ENCODE results near the gene GPR171. TPM values are rescaled to one million over a fixed set of nuclear protein-coding genes. Genes with fewer than 3 reads are reported as not detected.

The GPR171 gene
- total RNA-seq, 1 experiment from 2014 or later, result not detected

DNA sequence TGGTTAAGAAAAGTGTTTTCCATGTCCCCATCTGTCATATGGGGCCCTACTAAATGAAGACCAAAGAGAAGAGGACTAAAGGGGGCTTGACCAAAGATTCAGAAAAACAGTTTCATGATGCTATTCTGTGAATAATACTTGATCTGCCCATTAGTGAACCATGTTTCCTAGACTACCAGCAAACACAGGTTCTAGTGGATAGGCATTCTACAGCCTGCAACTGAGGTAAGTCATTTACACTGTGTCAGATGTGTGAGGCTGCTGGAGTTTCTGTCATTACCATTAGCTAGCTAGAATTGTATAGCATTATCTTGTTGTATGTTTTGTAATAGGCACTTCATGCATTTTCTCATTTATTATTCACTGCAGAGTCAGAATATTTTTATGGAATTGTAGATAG is 6.6 kb downstream of the GPR171 start:
- H3K4me2 ChIP-seq (ENCODE audit: low read length), result no peak overlapping the region
- no peaks in the 10 kb centered on the region for H4K20me1 ChIP-seq (ENCODE audit: low read length)
- intact Hi-C loops (cut with micrococcal nuclease), result no loop called here
- H3F3A ChIP-seq (ENCODE audit: low read length, unreplicated experiment), result no peaks in the 10 kb centered on the region
- ChIA-PET CTCF (no interaction called here), POLR2A (ENCODE audit: unreplicated experiment) (no interaction called here)
- no peaks in the 10 kb centered on the region for H3K27me3 ChIP-seq (ENCODE audit: low read length)
- BruUV-seq (replicated peaks), result no TSS peak
- no peak overlapping the region for H3K9ac ChIP-seq (ENCODE audit: low read length)
- no peak overlapping the region for H3K4me3 ChIP-seq (ENCODE audit: low read length)
- H3K9me2 ChIP-seq (replicated peaks; ENCODE audit: low read length), result no peaks in the 10 kb centered on the region
- H3K36me3 ChIP-seq (ENCODE audit: low read depth, low read length), result no peaks in the 10 kb centered on the region
- no peak overlapping the region for H2AFZ ChIP-seq (ENCODE audit: low read length)
- TF ChIP-seq EZH2phosphoT487 (IDR thresholded peaks at IDR 0.05; ENCODE audit: borderline replicate concordance, low read length), result no peak
- no peak for TF ChIP-seq EZH2 (IDR thresholded peaks at IDR 0.05; ENCODE audit: low read length, unreplicated experiment)
- TF ChIP-seq, protein P1, sequence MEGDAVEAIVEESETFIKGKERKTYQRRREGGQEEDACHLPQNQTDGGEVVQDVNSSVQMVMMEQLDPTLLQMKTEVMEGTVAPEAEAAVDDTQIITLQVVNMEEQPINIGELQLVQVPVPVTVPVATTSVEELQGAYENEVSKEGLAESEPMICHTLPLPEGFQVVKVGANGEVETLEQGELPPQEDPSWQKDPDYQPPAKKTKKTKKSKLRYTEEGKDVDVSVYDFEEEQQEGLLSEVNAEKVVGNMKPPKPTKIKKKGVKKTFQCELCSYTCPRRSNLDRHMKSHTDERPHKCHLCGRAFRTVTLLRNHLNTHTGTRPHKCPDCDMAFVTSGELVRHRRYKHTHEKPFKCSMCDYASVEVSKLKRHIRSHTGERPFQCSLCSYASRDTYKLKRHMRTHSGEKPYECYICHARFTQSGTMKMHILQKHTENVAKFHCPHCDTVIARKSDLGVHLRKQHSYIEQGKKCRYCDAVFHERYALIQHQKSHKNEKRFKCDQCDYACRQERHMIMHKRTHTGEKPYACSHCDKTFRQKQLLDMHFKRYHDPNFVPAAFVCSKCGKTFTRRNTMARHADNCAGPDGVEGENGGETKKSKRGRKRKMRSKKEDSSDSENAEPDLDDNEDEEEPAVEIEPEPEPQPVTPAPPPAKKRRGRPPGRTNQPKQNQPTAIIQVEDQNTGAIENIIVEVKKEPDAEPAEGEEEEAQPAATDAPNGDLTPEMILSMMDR (conservative IDR thresholded peaks at IDR 0.05; ENCODE audit: low read depth, low read length), result no peak
- DNase-seq (no peak), ATAC-seq (no peak)
- no peak overlapping the region for H3K27ac ChIP-seq (ENCODE audit: low read length)
- no peaks in the 10 kb centered on the region for H3K79me2 ChIP-seq (ENCODE audit: low read length)
- H3K9me3 ChIP-seq (ENCODE audit: low read length), result no peaks in the 10 kb centered on the region
- no peaks in the 10 kb centered on the region for H3K4me1 ChIP-seq (ENCODE audit: insufficient read depth, low read length)

DNA sequence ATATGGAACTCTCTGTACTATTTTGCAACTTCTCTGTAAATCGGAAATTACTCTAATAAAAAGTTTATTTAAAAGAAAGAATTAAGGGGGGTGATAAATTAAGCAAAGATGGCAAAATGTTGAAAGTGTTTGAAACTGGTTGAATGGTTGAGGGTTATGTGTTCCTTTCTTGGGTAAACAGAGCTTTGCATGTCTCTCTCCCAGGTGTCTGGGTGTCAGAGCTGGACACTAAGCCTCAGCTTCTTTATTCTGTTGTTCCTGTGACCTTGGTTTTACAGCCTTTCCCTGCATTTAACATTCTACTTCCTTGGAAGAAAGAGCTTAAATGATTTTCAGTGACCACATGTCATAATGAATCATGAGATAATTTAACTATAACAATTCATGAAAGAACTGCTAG is 7.2 kb downstream of the GPR171 start:
- intact Hi-C loops (cut with micrococcal nuclease), result no loop called here
- H3K4me2 ChIP-seq (ENCODE audit: low read length), result no peak overlapping the region
- no peak overlapping the region for H2AFZ ChIP-seq (ENCODE audit: low read length)
- no peak overlapping the region for H3K27ac ChIP-seq (ENCODE audit: low read length)
- CTCF ChIA-PET, result no interaction called here
- H3K9me3 ChIP-seq (ENCODE audit: low read length), result no peaks in the 10 kb centered on the region
- H3F3A ChIP-seq (ENCODE audit: low read length, unreplicated experiment), result no peaks in the 10 kb centered on the region
- no peaks in the 10 kb centered on the region for H3K4me1 ChIP-seq (ENCODE audit: insufficient read depth, low read length)
- H3K27me3 ChIP-seq (ENCODE audit: low read length), result no peaks in the 10 kb centered on the region
- H3K9ac ChIP-seq (ENCODE audit: low read length), result no peak overlapping the region
- no peak for ATAC-seq
- H3K4me3 ChIP-seq (ENCODE audit: low read length), result no peak overlapping the region
- H3K36me3 ChIP-seq (ENCODE audit: low read depth, low read length), result no peaks in the 10 kb centered on the region
- H3K79me2 ChIP-seq (ENCODE audit: low read length), result no peaks in the 10 kb centered on the region
- TF ChIP-seq, protein P1 (conservative IDR thresholded peaks at IDR 0.05; ENCODE audit: low read depth, low read length), result no peak
- TF ChIP-seq EZH2phosphoT487 (IDR thresholded peaks at IDR 0.05; ENCODE audit: borderline replicate concordance, low read length), result no peak
- TF ChIP-seq EZH2 (IDR thresholded peaks at IDR 0.05; ENCODE audit: low read length, unreplicated experiment), result no peak
- H4K20me1 ChIP-seq (ENCODE audit: low read length), result no peaks in the 10 kb centered on the region
- POLR2A ChIA-PET (ENCODE audit: unreplicated experiment), result no interaction called here
- no TSS peak for BruUV-seq (replicated peaks)
- H3K9me2 ChIP-seq (replicated peaks; ENCODE audit: low read length), result no peaks in the 10 kb centered on the region
- DNase-seq, result no peak

DNA sequence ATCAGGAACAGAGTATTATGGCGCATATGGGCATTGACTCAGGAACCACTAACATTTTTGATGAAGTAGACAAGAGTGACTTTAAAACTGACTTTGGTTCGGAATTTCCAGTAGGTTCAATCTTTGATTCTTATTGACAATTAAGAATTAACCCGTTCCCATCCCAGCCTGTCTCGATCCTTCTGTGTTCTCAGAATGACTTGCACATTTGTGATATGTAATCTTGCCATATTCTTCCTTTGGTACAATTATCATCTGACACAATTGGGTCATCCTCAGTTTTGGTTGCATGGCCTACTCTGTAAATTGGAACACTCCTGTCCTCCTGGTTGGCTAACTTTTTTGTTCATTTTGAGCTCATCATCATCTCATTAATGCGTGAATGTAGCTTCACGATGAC is 10.5 kb downstream of the GPR171 start:
- no peaks in the 10 kb centered on the region for H3K9me2 ChIP-seq (replicated peaks; ENCODE audit: low read length)
- H3K4me2 ChIP-seq (ENCODE audit: low read length), result no peak overlapping the region
- POLR2A ChIA-PET (ENCODE audit: unreplicated experiment), result no interaction called here

More for the DNA sequence above, 10.5 kb downstream of the GPR171 start:
- TF ChIP-seq EZH2 (IDR thresholded peaks at IDR 0.05; ENCODE audit: low read length, unreplicated experiment) (no peak), EZH2phosphoT487 (IDR thresholded peaks at IDR 0.05; ENCODE audit: borderline replicate concordance, low read length) (no peak)
- TF ChIP-seq, protein P1 (conservative IDR thresholded peaks at IDR 0.05; ENCODE audit: low read depth, low read length), result no peak
- ATAC-seq (no peak), DNase-seq (no peak)
- Histone ChIP-seq H4K20me1 (ENCODE audit: low read length) (no peaks in the 10 kb centered on the region), H3K27ac (ENCODE audit: low read length) (no peak overlapping the region), H3K27me3 (ENCODE audit: low read length) (no peaks in the 10 kb centered on the region), H3K9me3 (ENCODE audit: low read length) (no peaks in the 10 kb centered on the region), H3F3A (ENCODE audit: low read length, unreplicated experiment) (no peaks in the 10 kb centered on the region), H3K4me1 (ENCODE audit: insufficient read depth, low read length) (no peaks in the 10 kb centered on the region), H2AFZ (ENCODE audit: low read length) (no peak overlapping the region), H3K9ac (ENCODE audit: low read length) (no peak overlapping the region), H3K79me2 (ENCODE audit: low read length) (no peaks in the 10 kb centered on the region), H3K36me3 (ENCODE audit: low read depth, low read length) (no peaks in the 10 kb centered on the region), H3K4me3 (ENCODE audit: low read length) (no peak overlapping the region)
- no TSS peak for BruUV-seq (replicated peaks)
- CTCF ChIA-PET, result no interaction called here
- intact Hi-C loops (cut with micrococcal nuclease), result no loop called here
